Body of pancreas (tissue), 4 donors: Measurements from ENCODE around the gene ZNF541. TPM values are rescaled to one million over a fixed set of nuclear protein-coding genes. Genes with fewer than 3 reads are reported as not detected.
"Not testable (repeated sequence)": the region's sequence is repeated elsewhere in the genome, so short reads cannot be mapped to it uniquely, and the experiment has no call there.

ENCODE experiments used
- ATAC-seq: fragments of 150-250 bp; one replicate; pipeline ENCODE4 v1.9.1; 2016
- DNase-seq, 4 donors: peaks; one replicate each; pipeline ENCODE4 v3.0.0-alpha.2; 2019
- H3K27ac ChIP-seq, 4 donors: fragments of 200-600 bp; sonication (generic); 1 replicate in 3 of 4; 2 replicates in 1 of 4; pipeline versions ENCODE4 v1.5.1 to v1.6.1; 2016 to 2019; ENCODE audit warnings: mild to moderate bottlenecking in 1 of 4, mixed read lengths in 1 of 4, moderate library complexity in 1 of 4
- H3K27me3 ChIP-seq, 2 donors: fragments of 200-600 bp; sonication (generic); one replicate each; pipeline ENCODE4 v1.6.0; 2016; ENCODE audit warnings: mild to moderate bottlenecking in 1 of 2
- H3K36me3 ChIP-seq, 2 donors: fragments of 200-600 bp; sonication (generic); replicated peaks in 1 of 2; 2 replicates each; pipeline ENCODE4 v1.5.1; 2016; ENCODE audit warnings: low read depth in 2 of 2; ENCODE audit not compliant: insufficient read depth in 1 of 2
- H3K4me1 ChIP-seq: fragments of 200-600 bp; sonication (generic); one replicate; pipeline ENCODE4 v1.6.0; 2016
- H3K4me3 ChIP-seq, 2 donors: fragments of 200-600 bp; sonication (generic); 1 replicate in 1 of 2; 2 replicates in 1 of 2; pipeline ENCODE4 v1.5.1; 2016 to 2019
- H3K9me3 ChIP-seq, 3 donors: fragments of 200-600 bp; sonication (generic); 1 replicate in 2 of 3; 2 replicates in 1 of 3; pipeline ENCODE4 v1.5.1; 2016
- CTCF ChIP-seq, 7 experiments: fragments of 450-650 bp in 4 of 7; fragments of 200-600 bp in 3 of 7; sonication (generic) in 3 of 7; IDR thresholded peaks; one replicate each; pipeline ENCODE4 v1.5.1; 2016 to 2019; ENCODE audit warnings: antibody characterized with exemption in 7 of 7
- POLR2A ChIP-seq, 3 donors: fragments of 450-650 bp; IDR thresholded peaks; one replicate each; pipeline ENCODE4 v1.6.1; 2016; ENCODE audit warnings: antibody characterized with exemption in 3 of 3, mild to moderate bottlenecking in 2 of 3
- WGBS, 2 donors: methylation state at CpG; one replicate each; pipeline ENCODE4 v1.1.5; 2017; 5-methylcytosine and 5-hydroxymethylcytosine counted together
- intact Hi-C: fragments of 100-400 bp; cut with DNase I; formaldehyde crosslinking; loops from one replicate; pipeline ENCODE4 v1.15.1; 2023
- total RNA-seq, 2 donors: library from RNA; depleted of rRNA; stranded (reverse); fragments of >200 nt; gene quantifications; one replicate each; pipeline ENCODE4 v1.1.0, GENCODE V29; 2016

ZNF541 gene
- total RNA-seq, 2 donors from 2014 or later: under 0.01 TPM; not detected in 1

GRCh38 chr19:47607564-47608073 is 34.7 kb upstream of the ZNF541 start:
- H3K4me1 ChIP-seq: peaks cover 29% of the 10 kb centered on the region
- H3K36me3 ChIP-seq: no peaks in the 10 kb centered on the region
- H3K4me3 ChIP-seq: peak overlapping the region; percentile 87 to 91
- no peaks in the 10 kb centered on the region for H3K9me3 ChIP-seq
- WGBS, 2 donors: 38 to 55% methylated on average over 16 to 21 of the region's 21 CpGs
- no peak for DNase-seq
- peak overlapping the region; percentile 83 to 94 (median 88) for H3K27ac ChIP-seq
- no peak for TF ChIP-seq CTCF (IDR thresholded peaks at IDR 0.05)
- TF ChIP-seq POLR2A (IDR thresholded peaks at IDR 0.05): no peak
- ATAC-seq: no peak
- no peaks in the 10 kb centered on the region for H3K27me3 ChIP-seq
- intact Hi-C loops: no loop called here

GRCh38 chr19:47603706-47604565 is 31.0 kb upstream of the ZNF541 start:
- no peak for DNase-seq
- TF ChIP-seq CTCF (IDR thresholded peaks at IDR 0.05) (no peak), POLR2A (IDR thresholded peaks at IDR 0.05) (no peak)
- Histone ChIP-seq H3K4me1 (peaks cover 26% of the 10 kb centered on the region), H3K36me3 (no peaks in the 10 kb centered on the region), H3K4me3 (no peak overlapping the region), H3K27ac (no peak overlapping the region), H3K9me3 (no peaks in the 10 kb centered on the region), H3K27me3 (no peaks in the 10 kb centered on the region)
- 47 to 49% methylated on average over 11 to 13 of the region's 13 CpGs for WGBS, 2 donors
- ATAC-seq: no peak
- intact Hi-C loops: no loop called here

- Histone ChIP-seq H3K27me3 (no peaks in the 10 kb centered on the region), H3K9me3 (no peaks in the 10 kb centered on the region), H3K4me3 (no peak overlapping the region), H3K4me1 (peaks cover 18% of the 10 kb centered on the region), H3K36me3 (no peaks in the 10 kb centered on the region), H3K27ac (peak overlapping the region in 3 of 4 donors; percentile 60 to 89 (median 87))
- peak; percentile 15 for ATAC-seq
- TF ChIP-seq CTCF (IDR thresholded peaks at IDR 0.05): no peak
- no peak for TF ChIP-seq POLR2A (IDR thresholded peaks at IDR 0.05)
- intact Hi-C loops: no loop called here
- WGBS, 2 donors: 43 to 62% methylated on average over 16 to 17 of the region's 17 CpGs
- DNase-seq: peak; percentile 52 to 82 (median 64)
Observed at GRCh38 chr19:47601180-47601904, 28.4 kb upstream of the ZNF541 start.

GRCh38 chr19:47600246-47601179 is 27.6 kb upstream of the ZNF541 start:
- Histone ChIP-seq H3K27ac (peak overlapping the region; percentile 60 to 89 (median 85)), H3K27me3 (no peaks in the 10 kb centered on the region), H3K4me1 (peaks cover 18% of the 10 kb centered on the region), H3K4me3 (peak overlapping the region; percentile 13 to 28), H3K36me3 (no peaks in the 10 kb centered on the region), H3K9me3 (no peaks in the 10 kb centered on the region)
- 3 to 8% methylated on average over 26 to 77 of the region's 77 CpGs for whole genome bisulfite sequencing, 2 donors
- intact Hi-C loops: no loop called here
- DNase-seq: peak; percentile 100
- ATAC-seq: peak; percentile 97
- TF ChIP-seq POLR2A (IDR thresholded peaks at IDR 0.05) (peak; percentile 91 to 92 (median 92)), CTCF (IDR thresholded peaks at IDR 0.05) (peak in 2 of 7 experiments; percentile 13 to 15)

GRCh38 chr19:47599671-47600245 is 26.8 kb upstream of the ZNF541 start:
- 26 to 40% methylated on average over 25 of the region's 25 CpGs for WGBS, 2 donors
- ATAC-seq, DNase-seq, H3K27me3 ChIP-seq, H3K36me3 ChIP-seq, H3K9me3 ChIP-seq, intact Hi-C loops, H3K4me3 ChIP-seq: not testable (repeated sequence)
- H3K4me1 ChIP-seq: peaks cover 18% of the 10 kb centered on the region
- H3K27ac ChIP-seq: peak overlapping the region in 2 of 4 donors; percentile 87 to 89
